Activated CD4-positive, alpha-beta T cell treated with anti-CD3 and anti-CD28 coated beads, Interleukin-2, amount 10 ng/mL, durations not matched to agents 24 days and 14 days (primary cell): ENCODE measurements around the gene S1PR4. TPM values are rescaled to one million over a fixed set of nuclear protein-coding genes. Genes with fewer than 3 reads are reported as not detected.
"Not testable (repeated sequence)": the region's sequence is repeated elsewhere in the genome, so short reads cannot be mapped to it uniquely, and the experiment has no call there.

ENCODE experiments used
- DNase-seq: peaks from one replicate; pipeline ENCODE4 v3.0.0; 2022
- H3K27ac Mint-ChIP-seq: one replicate; pipeline ENCODE4 v1.8.0; 2022; ENCODE audit warnings: mild to moderate bottlenecking, mixed read lengths
- H3K27me3 Mint-ChIP-seq: one replicate; pipeline ENCODE4 v1.8.0; 2022; ENCODE audit warnings: mixed read lengths
- H3K36me3 Mint-ChIP-seq: one replicate; pipeline ENCODE4 v1.8.0; 2022; ENCODE audit warnings: low read depth, mild to moderate bottlenecking, mixed read lengths
- H3K4me1 Mint-ChIP-seq: one replicate; pipeline ENCODE4 v1.8.0; 2021; ENCODE audit warnings: mixed read lengths
- H3K4me3 Mint-ChIP-seq: one replicate; pipeline ENCODE4 v1.8.0; 2022; ENCODE audit warnings: mild to moderate bottlenecking, moderate library complexity, mixed read lengths
- H3K9me3 Mint-ChIP-seq: one replicate; pipeline ENCODE4 v1.8.0; 2021; ENCODE audit warnings: mixed read lengths
- intact Hi-C: fragments of 100-400 bp; cut with micrococcal nuclease; formaldehyde crosslinking; loops from one replicate; pipeline ENCODE4 v1.15.1; 2023
- total RNA-seq: library from RNA; stranded (reverse); gene quantifications from 2 replicates; pipeline ENCODE4 v1.2.3, GENCODE V29; 2022

Gene S1PR4
- total RNA-seq, 1 donor from 2014 or later: 43.7 TPM

DNA sequence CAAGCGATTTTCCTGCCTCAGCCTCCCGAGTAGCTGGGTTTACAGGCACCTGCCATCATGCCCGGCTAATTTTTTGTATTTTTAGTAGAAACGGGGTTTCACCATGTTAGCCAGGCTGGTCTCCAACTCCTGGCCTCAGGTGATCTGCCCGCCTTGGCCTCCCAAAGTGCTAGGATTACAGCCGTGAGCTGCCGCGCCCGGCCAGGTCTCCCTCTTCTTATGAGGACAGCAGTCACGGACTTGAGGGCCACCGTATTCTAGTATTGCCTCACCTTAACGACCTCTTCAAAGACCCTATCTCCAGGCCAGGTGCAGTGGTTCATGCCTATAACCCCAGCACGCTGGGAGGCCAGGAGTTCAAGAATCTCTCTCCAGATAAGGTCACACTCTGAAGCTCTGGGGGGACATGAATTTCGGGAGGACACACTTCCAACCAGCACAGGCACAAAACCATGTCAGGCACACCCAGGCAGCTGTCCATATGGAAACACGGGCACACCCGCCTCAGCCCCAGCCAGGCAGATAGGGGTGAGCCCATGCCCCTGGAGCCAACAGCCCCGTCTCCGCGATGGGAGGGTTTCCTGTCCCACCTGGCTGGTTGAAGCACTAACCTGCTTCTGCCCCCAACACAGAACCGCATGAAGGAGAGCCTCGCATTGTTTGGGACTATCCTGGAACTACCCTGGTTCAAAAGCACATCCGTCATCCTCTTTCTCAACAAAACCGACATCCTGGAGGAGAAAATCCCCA, 21.3 kb upstream of the S1PR4 start:
- Mint-ChIP-seq H3K4me1 (peaks cover 25% of the 10 kb centered on the region), H3K9me3 (peaks cover 12% of the 10 kb centered on the region), H3K27me3 (no peaks in the 10 kb centered on the region), H3K36me3 (peaks cover 64% of the 10 kb centered on the region), H3K27ac (peak overlapping the region; percentile 69), H3K4me3 (no peak overlapping the region)
- intact Hi-C loops: no loop called here
- no peak for DNase-seq

DNA sequence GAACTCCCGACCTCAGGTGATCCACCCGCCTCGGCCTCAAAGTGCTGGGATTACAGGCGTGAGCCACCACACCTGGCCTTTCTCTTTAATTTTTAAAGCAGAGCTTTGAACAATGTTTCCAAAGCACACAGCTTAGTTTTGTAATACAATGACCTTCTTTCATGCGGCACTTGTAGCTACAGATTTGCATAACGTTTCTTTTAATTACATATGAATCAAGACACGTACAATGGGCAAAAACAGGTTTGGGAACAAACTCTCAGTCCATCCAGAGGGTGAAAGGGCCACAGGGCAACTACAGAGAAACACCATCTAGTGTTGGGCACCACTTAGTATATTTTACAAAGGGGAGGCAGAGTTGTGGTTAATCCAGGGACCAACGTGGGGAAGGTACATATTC, 19.0 kb upstream of the S1PR4 start:
- H3K4me3 Mint-ChIP-seq: no peak overlapping the region
- peaks cover 35% of the 10 kb centered on the region for H3K4me1 Mint-ChIP-seq
- H3K36me3 Mint-ChIP-seq: peaks cover 84% of the 10 kb centered on the region
- no peaks in the 10 kb centered on the region for H3K27me3 Mint-ChIP-seq
- peaks cover 12% of the 10 kb centered on the region for H3K9me3 Mint-ChIP-seq
- DNase-seq: no peak
- H3K27ac Mint-ChIP-seq: no peak overlapping the region
- intact Hi-C loops: no loop called here

DNA sequence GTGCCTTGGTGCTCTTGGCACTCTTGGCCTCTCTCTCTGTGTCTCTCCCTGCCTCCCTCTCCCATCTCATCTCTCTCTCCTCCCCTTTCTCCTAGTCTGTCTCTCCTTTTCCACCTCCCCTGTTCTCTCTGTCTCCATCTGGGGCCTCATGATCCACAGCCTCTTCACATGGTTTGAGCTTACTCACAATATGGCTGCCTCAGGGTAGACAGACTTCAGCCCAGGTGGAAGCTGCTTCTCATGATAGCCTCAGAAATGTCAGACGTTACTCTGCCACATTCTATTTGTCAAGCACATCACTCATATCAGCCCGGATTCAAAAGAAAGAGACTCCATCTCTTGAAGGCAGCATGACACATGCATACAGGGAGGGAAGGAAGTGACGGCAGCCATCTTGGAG, 18.4 kb upstream of the S1PR4 start:
- H3K4me1 Mint-ChIP-seq: peaks cover 36% of the 10 kb centered on the region
- intact Hi-C loops: no loop called here
- H3K36me3 Mint-ChIP-seq: peaks cover 87% of the 10 kb centered on the region
- no peak overlapping the region for H3K4me3 Mint-ChIP-seq
- no peaks in the 10 kb centered on the region for H3K27me3 Mint-ChIP-seq
- DNase-seq: no peak
- peaks cover 9% of the 10 kb centered on the region for H3K9me3 Mint-ChIP-seq
- peak overlapping the region; percentile 66 for H3K27ac Mint-ChIP-seq

DNA sequence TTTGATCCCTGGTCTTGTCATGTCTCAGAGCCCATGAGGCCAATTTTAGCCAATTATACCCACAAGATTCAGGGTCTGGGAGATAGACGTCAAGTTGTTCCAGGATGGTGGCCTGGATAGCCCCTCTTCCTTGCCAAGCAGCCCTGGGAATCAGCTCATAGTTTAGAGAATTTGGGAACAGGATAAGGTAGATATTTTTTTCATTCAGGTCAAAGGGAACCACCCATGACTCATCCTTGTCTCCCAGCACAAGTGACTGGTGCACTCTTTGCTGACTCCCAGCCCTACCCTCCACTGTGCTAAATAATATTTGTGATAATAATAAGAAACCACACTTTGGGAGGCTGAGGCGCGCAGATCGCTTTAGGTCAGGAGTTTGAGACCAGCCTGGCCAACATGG, 17.1 kb upstream of the S1PR4 start:
- Mint-ChIP-seq H3K4me3 (no peak overlapping the region), H3K36me3 (peaks cover 85% of the 10 kb centered on the region)

DNA sequence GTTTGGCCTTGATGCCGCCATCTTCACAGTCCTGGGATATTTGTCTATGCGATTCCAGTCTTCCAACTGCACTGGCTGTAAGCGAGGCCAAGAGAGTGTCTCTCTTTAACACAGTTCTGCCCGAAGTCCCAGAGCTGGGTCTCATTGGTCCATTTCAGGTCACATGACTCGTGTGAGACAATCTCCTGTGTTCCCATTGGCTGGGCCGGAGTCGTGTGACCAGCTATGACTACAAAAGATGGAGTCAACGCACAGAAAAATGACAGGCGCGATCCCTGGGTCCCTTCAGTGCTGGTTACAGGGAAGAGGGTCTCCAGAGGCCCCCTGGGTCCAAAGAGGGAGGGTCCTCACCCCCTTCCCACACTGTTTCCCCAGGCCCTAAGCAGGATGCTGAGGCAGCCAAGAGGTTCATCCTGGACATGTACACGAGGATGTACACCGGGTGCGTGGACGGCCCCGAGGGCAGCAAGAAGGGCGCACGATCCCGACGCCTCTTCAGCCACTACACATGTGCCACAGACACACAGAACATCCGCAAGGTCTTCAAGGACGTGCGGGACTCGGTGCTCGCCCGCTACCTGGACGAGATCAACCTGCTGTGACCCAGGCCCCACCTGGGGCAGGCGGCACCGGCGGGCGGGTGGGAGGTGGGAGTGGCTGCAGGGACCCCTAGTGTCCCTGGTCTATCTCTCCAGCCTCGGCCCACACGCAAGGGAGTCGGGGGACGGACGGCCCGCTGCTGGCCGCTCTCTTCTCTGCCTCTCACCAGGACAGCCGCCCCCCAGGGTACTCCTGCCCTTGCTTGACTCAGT, 15.9 kb upstream of the S1PR4 start:
- H3K9me3 Mint-ChIP-seq: peaks cover 9% of the 10 kb centered on the region
- intact Hi-C loops: loop anchor here (1.0 to 2.0 kb wide), 2 partner anchors 33 to 86 kb away; no protein-coding TSS in a partner anchor
- H3K27ac Mint-ChIP-seq: peak overlapping the region; percentile 56
- DNase-seq: peak; percentile 84
- H3K36me3 Mint-ChIP-seq: peaks cover 84% of the 10 kb centered on the region
- peaks cover 33% of the 10 kb centered on the region for H3K4me1 Mint-ChIP-seq
- no peak overlapping the region for H3K4me3 Mint-ChIP-seq
- no peaks in the 10 kb centered on the region for H3K27me3 Mint-ChIP-seq

More for the DNA sequence above, 17.1 kb upstream of the S1PR4 start:
- peaks cover 40% of the 10 kb centered on the region for H3K4me1 Mint-ChIP-seq
- peaks cover 9% of the 10 kb centered on the region for H3K9me3 Mint-ChIP-seq
- H3K27me3 Mint-ChIP-seq: no peaks in the 10 kb centered on the region
- intact Hi-C loops: no loop called here
- DNase-seq: no peak
- peak overlapping the region; percentile 78 for H3K27ac Mint-ChIP-seq

DNA sequence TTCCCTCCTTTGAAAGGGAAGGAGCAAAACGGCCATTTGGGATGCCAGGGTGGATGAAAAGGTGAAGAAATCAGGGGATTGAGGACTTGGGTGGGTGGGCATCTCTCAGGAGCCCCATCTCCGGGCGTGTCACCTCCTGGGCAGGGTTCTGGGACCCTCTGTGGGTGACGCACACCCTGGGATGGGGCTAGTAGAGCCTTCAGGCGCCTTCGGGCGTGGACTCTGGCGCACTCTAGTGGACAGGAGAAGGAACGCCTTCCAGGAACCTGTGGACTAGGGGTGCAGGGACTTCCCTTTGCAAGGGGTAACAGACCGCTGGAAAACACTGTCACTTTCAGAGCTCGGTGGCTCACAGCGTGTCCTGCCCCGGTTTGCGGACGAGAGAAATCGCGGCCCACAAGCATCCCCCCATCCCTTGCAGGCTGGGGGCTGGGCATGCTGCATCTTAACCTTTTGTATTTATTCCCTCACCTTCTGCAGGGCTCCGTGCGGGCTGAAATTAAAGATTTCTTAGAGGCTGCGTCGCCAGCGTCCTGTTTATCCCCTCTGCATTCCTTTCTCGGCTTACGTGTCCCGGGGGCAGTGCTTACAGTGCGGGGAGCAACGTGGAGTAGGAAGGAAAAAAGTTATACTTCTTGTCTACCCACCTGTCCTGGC, 15.2 kb upstream of the S1PR4 start:
- intact Hi-C loops: loop anchor here (1.0 to 2.0 kb wide), 2 partner anchors 34 to 87 kb away; no protein-coding TSS in a partner anchor
- Mint-ChIP-seq H3K4me1 (peaks cover 33% of the 10 kb centered on the region), H3K27me3 (no peaks in the 10 kb centered on the region), H3K27ac (peak overlapping the region; percentile 56), H3K36me3 (peaks cover 84% of the 10 kb centered on the region), H3K9me3 (peaks cover 9% of the 10 kb centered on the region), H3K4me3 (no peak overlapping the region)
- DNase-seq: peak; percentile 91

DNA sequence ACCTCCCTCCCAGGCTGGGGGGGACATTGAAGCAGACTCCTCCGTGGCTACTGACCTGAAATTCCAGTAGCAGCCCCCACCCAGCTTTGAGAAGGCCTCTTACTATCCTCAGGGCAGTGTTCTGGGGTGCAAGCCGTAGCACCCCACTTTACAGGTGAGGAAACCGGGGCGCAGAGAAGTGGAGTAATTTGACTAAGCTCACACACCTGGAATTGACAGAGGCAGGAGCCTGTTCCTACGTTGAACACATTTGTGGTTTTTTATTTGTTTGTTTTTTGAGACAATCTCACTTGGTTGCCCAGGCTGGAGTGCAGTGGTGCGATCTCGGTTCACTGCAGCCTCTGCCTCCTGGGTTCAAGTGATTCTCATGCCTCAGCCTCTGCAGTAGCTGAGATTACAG, 14.6 kb upstream of the S1PR4 start:
- Mint-ChIP-seq H3K27ac (no peak overlapping the region), H3K4me3 (no peak overlapping the region), H3K9me3 (peaks cover 9% of the 10 kb centered on the region), H3K27me3 (no peaks in the 10 kb centered on the region), H3K4me1 (peaks cover 33% of the 10 kb centered on the region), H3K36me3 (peaks cover 78% of the 10 kb centered on the region)
- intact Hi-C loops: loop anchor here (1.0 to 2.0 kb wide), 2 partner anchors 35 to 87 kb away; no protein-coding TSS in a partner anchor
- DNase-seq: no peak

DNA sequence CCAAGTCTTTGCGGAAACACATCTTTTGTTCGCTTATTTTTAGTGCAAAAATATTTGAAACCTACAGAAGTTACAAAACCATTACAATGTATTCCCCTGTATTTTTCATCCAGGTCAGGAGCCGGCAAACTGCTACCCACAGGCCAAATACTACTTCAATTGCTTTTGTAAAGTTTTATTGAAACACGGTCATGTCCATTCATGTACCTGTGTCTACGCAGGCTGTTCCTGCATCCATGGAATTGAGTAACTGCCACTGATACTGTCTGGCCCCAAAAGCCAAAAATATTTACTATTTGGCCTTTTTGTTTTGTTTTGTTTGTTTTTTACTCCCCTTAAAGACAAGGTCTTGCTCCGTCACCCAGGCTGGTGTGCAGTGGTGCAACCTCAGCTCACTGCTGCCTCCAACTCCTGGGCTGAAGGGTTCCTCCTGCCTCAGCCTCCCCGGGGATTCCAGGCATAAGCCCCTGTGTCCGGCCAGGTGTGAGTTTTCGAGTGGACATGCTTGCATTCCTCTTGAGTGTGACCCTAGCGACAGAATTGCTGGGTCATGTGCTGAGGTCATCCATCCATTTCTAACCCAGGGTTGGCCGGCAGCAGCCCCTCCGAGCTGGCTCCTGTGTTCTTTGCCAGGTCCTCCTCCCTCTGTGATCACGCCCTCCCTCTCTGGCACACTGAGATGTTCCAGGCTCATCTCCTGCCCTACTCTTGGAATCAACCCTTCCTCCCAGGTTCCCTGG, 10.9 kb upstream of the S1PR4 start:
- intact Hi-C loops: no loop called here
- Mint-ChIP-seq H3K9me3 (no peaks in the 10 kb centered on the region), H3K36me3 (peaks cover 56% of the 10 kb centered on the region), H3K27ac (peak overlapping the region; percentile 51), H3K4me1 (peaks cover 27% of the 10 kb centered on the region), H3K27me3 (no peaks in the 10 kb centered on the region), H3K4me3 (no peak overlapping the region)
- DNase-seq: no peak

DNA sequence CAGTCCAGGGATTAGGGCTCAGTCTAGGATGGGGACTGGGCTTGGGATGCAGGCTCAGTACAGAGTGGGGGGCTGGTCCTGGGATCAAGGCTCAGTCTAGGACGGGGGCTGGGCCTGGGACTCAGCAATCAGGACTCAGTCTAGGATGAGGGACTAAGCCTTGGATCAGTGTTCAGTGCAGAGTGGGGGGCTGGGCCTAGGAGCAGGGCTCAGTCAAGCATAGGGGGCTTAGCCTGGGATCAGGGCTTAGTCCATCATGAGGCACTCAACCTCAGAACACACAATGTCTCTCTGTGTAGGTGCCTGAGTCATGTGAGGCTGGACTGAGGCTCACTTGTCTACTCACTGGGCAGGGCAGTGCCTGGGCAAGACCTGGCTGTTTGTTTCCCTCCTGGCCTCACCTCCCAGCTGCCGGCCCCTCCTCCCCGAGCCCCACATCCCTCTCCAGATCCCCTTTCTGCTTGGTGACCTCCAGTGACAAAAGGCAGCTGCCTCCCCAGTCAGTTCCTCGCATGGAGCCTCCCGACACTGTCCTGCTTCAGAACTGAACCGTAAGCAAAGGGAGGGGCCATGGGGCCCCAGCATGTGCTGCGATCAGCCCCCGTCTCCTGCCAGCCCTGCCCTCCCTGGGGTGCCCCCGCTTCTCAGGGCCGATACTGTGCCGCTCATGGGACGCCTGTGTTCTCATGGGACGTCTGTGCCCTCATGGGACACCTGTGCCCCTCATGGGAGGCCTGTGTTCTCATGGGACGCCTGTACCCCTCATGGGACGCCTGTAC, 6.5 kb upstream of the S1PR4 start:
- peaks cover 22% of the 10 kb centered on the region for H3K4me1 Mint-ChIP-seq
- peak overlapping the region; percentile 41 for H3K27ac Mint-ChIP-seq
- no peaks in the 10 kb centered on the region for H3K9me3 Mint-ChIP-seq
- peaks cover 29% of the 10 kb centered on the region for H3K36me3 Mint-ChIP-seq
- no peak for DNase-seq
- H3K27me3 Mint-ChIP-seq: no peaks in the 10 kb centered on the region
- intact Hi-C loops: no loop called here
- no peak overlapping the region for H3K4me3 Mint-ChIP-seq

DNA sequence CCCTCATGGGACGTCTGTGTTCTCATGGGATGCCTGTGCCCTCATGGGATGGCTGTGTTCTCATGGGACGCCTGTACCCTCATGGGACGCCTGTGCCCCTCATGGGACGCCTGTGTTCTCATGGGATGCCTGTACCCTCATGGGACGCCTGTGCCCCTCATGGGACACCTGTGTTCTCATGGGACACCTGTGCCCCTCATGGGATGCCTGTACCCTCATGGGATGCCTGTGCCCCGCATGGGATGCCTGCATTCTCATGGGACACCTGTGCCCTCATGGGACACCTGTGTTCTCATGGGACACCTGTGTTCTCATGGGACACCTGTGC, 5.9 kb upstream of the S1PR4 start:
- H3K27ac Mint-ChIP-seq, intact Hi-C loops, DNase-seq, H3K9me3 Mint-ChIP-seq, H3K4me3 Mint-ChIP-seq, H3K27me3 Mint-ChIP-seq: not testable (repeated sequence)
- Mint-ChIP-seq H3K36me3 (peaks cover 26% of the 10 kb centered on the region), H3K4me1 (peaks cover 25% of the 10 kb centered on the region)

DNA sequence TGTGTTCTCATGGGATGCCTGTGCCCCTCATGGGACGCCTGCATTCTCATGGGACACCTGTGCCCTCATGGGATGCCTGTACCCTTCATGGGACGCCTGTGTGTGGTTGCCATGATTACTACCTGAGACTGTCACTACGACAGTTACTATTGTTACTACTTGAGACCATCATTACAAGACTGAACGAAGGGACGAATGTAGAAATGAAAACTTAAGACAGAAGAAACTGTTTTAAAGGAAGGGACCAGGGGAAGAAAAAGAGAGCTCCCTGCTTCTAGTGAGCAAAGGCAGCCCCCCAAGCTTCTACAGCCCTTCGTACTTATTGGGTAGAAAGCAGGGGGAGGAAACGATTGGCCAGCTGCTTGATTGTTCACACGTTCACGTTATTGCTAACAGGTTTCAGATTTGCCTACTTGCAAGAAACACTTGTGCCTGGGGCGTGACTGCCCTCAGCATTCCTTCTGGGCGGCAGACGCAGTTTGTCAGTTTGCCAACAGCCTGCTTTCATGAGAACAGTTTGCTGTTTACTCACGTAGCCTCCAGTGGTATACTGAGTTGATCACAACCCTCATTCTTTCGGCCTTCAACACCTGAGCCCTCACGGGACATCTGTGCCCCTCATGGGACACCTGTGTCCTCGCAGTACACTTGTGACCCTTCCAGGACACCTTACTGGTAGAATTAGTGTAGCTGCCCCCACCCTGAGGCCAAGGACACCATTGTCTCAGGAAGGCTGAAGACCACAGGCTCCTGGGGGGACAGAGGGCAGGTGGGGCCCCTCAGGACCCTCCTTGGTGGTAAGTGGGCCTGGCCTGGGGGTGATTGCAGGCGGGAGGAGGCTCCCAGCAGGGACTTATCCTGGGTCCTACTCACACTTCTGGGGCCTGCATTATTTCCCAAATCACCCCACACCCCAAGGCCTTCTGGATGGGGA, 2.5 kb upstream of the S1PR4 start:
- DNase-seq: peak; percentile 69
- H3K4me3 Mint-ChIP-seq: peak overlapping the region; percentile 90
- intact Hi-C loops: no loop called here

More for the DNA sequence above, 2.5 kb upstream of the S1PR4 start:
- Mint-ChIP-seq H3K27ac (peak overlapping the region; percentile 92), H3K36me3 (peaks cover 30% of the 10 kb centered on the region), H3K9me3 (no peaks in the 10 kb centered on the region), H3K4me1 (peaks cover 29% of the 10 kb centered on the region), H3K27me3 (no peaks in the 10 kb centered on the region)
